HEK293 (cell line): ENCODE results near the gene IL2RA.

Experiments used
- CTCF ChIA-PET: fragments of 350-600 bp; formaldehyde crosslinking; extraction: SDS; loops from one replicate; lab custom pipeline; 2021; ENCODE audit warnings: antibody characterized with exemption; lab: Yijun Ruan, JAX
- POLR2A ChIA-PET: fragments of 300-600 bp; formaldehyde crosslinking; extraction: SDS; loops from one replicate; lab custom pipeline; 2020; ENCODE audit warnings: antibody characterized with exemption, inconsistent platforms; lab: Yijun Ruan, JAX
- H3K27ac ChIP-seq: fragments of 200-500 bp; sonication (Bioruptor generic); 2 replicates; pipeline ENCODE4 v1.5.1; 2014; ENCODE audit warnings: low read depth, low read length, control low read depth, inconsistent platforms; ENCODE audit errors: extremely low read depth
- H3K36me3 ChIP-seq, 2 experiments: fragments of 200-500 bp in 1 of 2; sonication (Bioruptor generic) in 1 of 2; 1 replicate in 1 of 2; 2 replicates in 1 of 2; pipeline ENCODE4 v1.5.1; 2014 to 2017; ENCODE audit warnings: inconsistent platforms in 2 of 2, low read length in 2 of 2; ENCODE audit not compliant: control insufficient read depth in 2 of 2, insufficient read depth in 1 of 2
- H3K4me1 ChIP-seq: fragments of 200-500 bp; sonication (Bioruptor generic); 2 replicates; pipeline ENCODE4 v1.5.1; 2014; ENCODE audit warnings: mild to moderate bottlenecking, low read length, inconsistent platforms; ENCODE audit not compliant: control insufficient read depth, insufficient read depth
- H3K4me3 ChIP-seq: 2 replicates; pipeline ENCODE4 v1.5.1; 2011; ENCODE audit warnings: low read depth, mild to moderate bottlenecking, control low read depth, low read length, moderate library complexity
- H3K9me3 ChIP-seq: fragments of 200-500 bp; sonication (Bioruptor generic); 2 replicates; pipeline ENCODE4 v1.5.1; 2014; ENCODE audit warnings: low read depth, low read length, inconsistent platforms; ENCODE audit not compliant: control insufficient read depth, insufficient read depth
- RBAK ChIP-seq: fragments of 450-650 bp; formaldehyde crosslinking; IDR thresholded peaks from 2 replicates; pipeline ENCODE4 v1.5.1; 2016; ENCODE audit warnings: missing biosample characterization, missing genetic modification characterization
- SALL2 ChIP-seq: fragments of 450-650 bp; formaldehyde crosslinking; IDR thresholded peaks from 2 replicates; pipeline ENCODE4 v1.5.0; 2017; ENCODE audit warnings: missing biosample characterization, mild to moderate bottlenecking, missing genetic modification characterization, borderline replicate concordance
- ZBTB17 ChIP-seq: fragments of 450-650 bp; formaldehyde crosslinking; IDR thresholded peaks from 2 replicates; pipeline ENCODE4 v1.5.1; 2016; ENCODE audit warnings: missing biosample characterization, missing genetic modification characterization
- ZBTB26 ChIP-seq: fragments of 450-650 bp; formaldehyde crosslinking; optimal IDR thresholded peaks from 2 replicates; pipeline ENCODE3; 2016; ENCODE audit warnings: missing biosample characterization, mild to moderate bottlenecking, missing genetic modification characterization
- ZBTB8A ChIP-seq: fragments of 450-650 bp; formaldehyde crosslinking; IDR thresholded peaks from 2 replicates; pipeline ENCODE4 v1.5.1; 2016; ENCODE audit warnings: missing biosample characterization, missing genetic modification characterization
- ZNF10 ChIP-seq: fragments of 450-650 bp; formaldehyde crosslinking; IDR thresholded peaks from 2 replicates; pipeline ENCODE4 v1.5.1; 2017; ENCODE audit warnings: missing biosample characterization, missing genetic modification characterization
- ZNF157 ChIP-seq: fragments of 450-650 bp; formaldehyde crosslinking; IDR thresholded peaks from 2 replicates; pipeline ENCODE4 v1.5.1; 2016; ENCODE audit warnings: missing biosample characterization, missing genetic modification characterization
- ZNF2 ChIP-seq: fragments of 450-650 bp; formaldehyde crosslinking; IDR thresholded peaks from 2 replicates; pipeline ENCODE4 v1.5.1; 2016; ENCODE audit warnings: missing biosample characterization, missing genetic modification characterization
- ZNF335 ChIP-seq: fragments of 450-650 bp; formaldehyde crosslinking; conservative IDR thresholded peaks from 2 replicates; pipeline ENCODE4 v1.5.1; 2016; ENCODE audit warnings: missing biosample characterization, missing genetic modification characterization
- ZNF341 ChIP-seq: fragments of 450-650 bp; formaldehyde crosslinking; IDR thresholded peaks from 2 replicates; pipeline ENCODE4; 2016; ENCODE audit warnings: low read depth, missing biosample characterization, missing genetic modification characterization
- ZNF433 ChIP-seq: fragments of 450-650 bp; formaldehyde crosslinking; IDR thresholded peaks from 2 replicates; pipeline ENCODE4 v1.5.1; 2016; ENCODE audit warnings: missing biosample characterization, missing genetic modification characterization, low read depth
- ZNF600 ChIP-seq: fragments of 450-650 bp; formaldehyde crosslinking; IDR thresholded peaks from 2 replicates; pipeline ENCODE4 v1.5.1; 2016; ENCODE audit warnings: missing biosample characterization, missing genetic modification characterization
- ZNF624 ChIP-seq: fragments of 450-650 bp; formaldehyde crosslinking; IDR thresholded peaks from 2 replicates; pipeline ENCODE4 v1.5.1; 2017; ENCODE audit warnings: missing biosample characterization, missing genetic modification characterization
- ZNF658 ChIP-seq: fragments of 450-650 bp; formaldehyde crosslinking; IDR thresholded peaks from 2 replicates; pipeline ENCODE4; 2016; ENCODE audit warnings: missing biosample characterization, missing genetic modification characterization
- ZNF660 ChIP-seq: fragments of 450-650 bp; IDR thresholded peaks from 2 replicates; pipeline ENCODE4 v1.5.1; 2018; ENCODE audit warnings: missing biosample characterization, mild to moderate bottlenecking, missing genetic modification characterization
- ZNF76 ChIP-seq: fragments of 450-650 bp; formaldehyde crosslinking; IDR thresholded peaks from 2 replicates; pipeline ENCODE4; 2016; ENCODE audit warnings: low read depth, missing biosample characterization, missing genetic modification characterization, borderline replicate concordance
- TF ChIP-seq, protein P1 (sequence below): fragments of 450-650 bp; formaldehyde crosslinking; IDR thresholded peaks from 2 replicates; pipeline ENCODE4 v1.5.1; 2017; ENCODE audit warnings: missing biosample characterization, missing genetic modification characterization
- TF ChIP-seq, protein P2 (sequence below): fragments of 450-650 bp; IDR thresholded peaks from 2 replicates; pipeline ENCODE4 v1.5.1; 2018; ENCODE audit warnings: missing biosample characterization, missing genetic modification characterization
- TF ChIP-seq, protein P3 (sequence below): fragments of 450-650 bp; formaldehyde crosslinking; conservative IDR thresholded peaks from 2 replicates; pipeline ENCODE4 v1.5.1; 2016; ENCODE audit warnings: low read depth, missing biosample characterization, missing genetic modification characterization

Gene IL2RA

GRCh38 chr10:6092731-6093130 is 30.6 kb upstream of the IL2RA start:
- CTCF ChIA-PET = interaction anchor here (0.6 kb wide), 2 partner anchors 15 to 58 kb away, joined by 3 to 4 read pairs; no protein-coding TSS in a partner anchor
- peaks cover 21% of the 10 kb centered on the region; the same call in 1 of the 2 replicates for H3K4me1 ChIP-seq
- POLR2A ChIA-PET = no interaction called here
- H3K4me3 ChIP-seq = no peak overlapping the region
- no peak overlapping the region for H3K27ac ChIP-seq
- H3K9me3 ChIP-seq = no peaks in the 10 kb centered on the region
- H3K36me3 ChIP-seq = peaks cover 4 to 10% of the 10 kb centered on the region in 2 experiments; a peak in 2 of 3 replicates
- TF ChIP-seq ZNF10 (tag by site-specific recombination) (peak; percentile 78), RBAK (tag by site-specific recombination) (no peak)
- TF ChIP-seq, all 188 proteins: peak for 1

DNA sequence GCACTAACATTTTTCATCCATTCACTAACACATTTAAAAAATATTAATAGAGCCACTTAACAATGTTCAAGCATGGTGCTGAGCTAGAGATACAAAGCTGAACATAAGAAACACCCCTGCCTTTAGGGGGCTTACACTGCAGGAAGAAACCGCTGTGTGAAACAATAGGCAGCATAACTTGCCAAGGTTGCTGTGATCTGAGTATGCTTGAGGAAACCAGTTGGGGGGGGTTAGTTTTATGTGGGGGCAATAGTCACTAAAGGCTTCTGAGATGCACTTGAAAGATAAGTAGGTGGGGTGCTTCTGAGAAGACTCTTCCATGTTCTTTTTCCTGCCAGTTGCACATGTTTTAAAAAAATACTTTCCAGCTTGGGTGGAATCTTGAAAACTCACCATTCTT is 29.5 kb upstream of the IL2RA start:
- TF ChIP-seq, protein P1, sequence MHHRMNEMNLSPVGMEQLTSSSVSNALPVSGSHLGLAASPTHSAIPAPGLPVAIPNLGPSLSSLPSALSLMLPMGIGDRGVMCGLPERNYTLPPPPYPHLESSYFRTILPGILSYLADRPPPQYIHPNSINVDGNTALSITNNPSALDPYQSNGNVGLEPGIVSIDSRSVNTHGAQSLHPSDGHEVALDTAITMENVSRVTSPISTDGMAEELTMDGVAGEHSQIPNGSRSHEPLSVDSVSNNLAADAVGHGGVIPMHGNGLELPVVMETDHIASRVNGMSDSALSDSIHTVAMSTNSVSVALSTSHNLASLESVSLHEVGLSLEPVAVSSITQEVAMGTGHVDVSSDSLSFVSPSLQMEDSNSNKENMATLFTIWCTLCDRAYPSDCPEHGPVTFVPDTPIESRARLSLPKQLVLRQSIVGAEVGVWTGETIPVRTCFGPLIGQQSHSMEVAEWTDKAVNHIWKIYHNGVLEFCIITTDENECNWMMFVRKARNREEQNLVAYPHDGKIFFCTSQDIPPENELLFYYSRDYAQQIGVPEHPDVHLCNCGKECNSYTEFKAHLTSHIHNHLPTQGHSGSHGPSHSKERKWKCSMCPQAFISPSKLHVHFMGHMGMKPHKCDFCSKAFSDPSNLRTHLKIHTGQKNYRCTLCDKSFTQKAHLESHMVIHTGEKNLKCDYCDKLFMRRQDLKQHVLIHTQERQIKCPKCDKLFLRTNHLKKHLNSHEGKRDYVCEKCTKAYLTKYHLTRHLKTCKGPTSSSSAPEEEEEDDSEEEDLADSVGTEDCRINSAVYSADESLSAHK (tag by site-specific recombination) = peak; percentile 56; the same call in 1 of the 2 replicates
- TF ChIP-seq, protein P2, sequence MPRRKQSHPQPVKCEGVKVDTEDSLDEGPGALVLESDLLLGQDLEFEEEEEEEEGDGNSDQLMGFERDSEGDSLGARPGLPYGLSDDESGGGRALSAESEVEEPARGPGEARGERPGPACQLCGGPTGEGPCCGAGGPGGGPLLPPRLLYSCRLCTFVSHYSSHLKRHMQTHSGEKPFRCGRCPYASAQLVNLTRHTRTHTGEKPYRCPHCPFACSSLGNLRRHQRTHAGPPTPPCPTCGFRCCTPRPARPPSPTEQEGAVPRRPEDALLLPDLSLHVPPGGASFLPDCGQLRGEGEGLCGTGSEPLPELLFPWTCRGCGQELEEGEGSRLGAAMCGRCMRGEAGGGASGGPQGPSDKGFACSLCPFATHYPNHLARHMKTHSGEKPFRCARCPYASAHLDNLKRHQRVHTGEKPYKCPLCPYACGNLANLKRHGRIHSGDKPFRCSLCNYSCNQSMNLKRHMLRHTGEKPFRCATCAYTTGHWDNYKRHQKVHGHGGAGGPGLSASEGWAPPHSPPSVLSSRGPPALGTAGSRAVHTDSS (tag by site-specific recombination) = no peak
- TF ChIP-seq, all 188 proteins: peak for 1
- H3K4me1 ChIP-seq = peaks cover 21% of the 10 kb centered on the region; the same call in 1 of the 2 replicates
- H3K36me3 ChIP-seq = no peaks in the 10 kb centered on the region; a peak in 1 of 3 replicates
- POLR2A ChIA-PET = interaction anchor here (1.3 kb wide), 1 partner anchor 53 kb away, joined by 4 read pairs; no protein-coding TSS in a partner anchor
- CTCF ChIA-PET = interaction anchor here (0.6 to 0.9 kb wide), 4 partner anchors 77 to 574 kb away, joined by 3 to 8 read pairs (median 4); no protein-coding TSS in a partner anchor
- H3K27ac ChIP-seq = no peak overlapping the region
- no peaks in the 10 kb centered on the region for H3K9me3 ChIP-seq
- no peak overlapping the region for H3K4me3 ChIP-seq

GRCh38 chr10:6089334-6090219 is 27.4 kb upstream of the IL2RA start:
- Histone ChIP-seq H3K9me3 (no peaks in the 10 kb centered on the region), H3K4me3 (peak overlapping the region; percentile 78), H3K36me3 (no peaks in the 10 kb centered on the region; a peak in 1 of 3 replicates), H3K4me1 (peaks cover 11% of the 10 kb centered on the region; the same call in 1 of the 2 replicates), H3K27ac (peak overlapping the region; percentile 91; the same call in 1 of the 2 replicates)
- ChIA-PET CTCF (interaction anchor here (0.6 to 1.4 kb wide), 11 partner anchors 15 to 1303 kb away, joined by 3 to 13 read pairs (median 3); partner anchors contain the start of genes IL15RA and PFKFB3), POLR2A (interaction anchor here (0.6 to 0.8 kb wide), 2 partner anchors 55 to 149 kb away, joined by 3 read pairs; no protein-coding TSS in a partner anchor)
- TF ChIP-seq ZBTB8A (tag by site-specific recombination) (no peak; the same call in 1 of the 2 replicates), ZNF157 (tag by site-specific recombination) (no peak), ZNF341 (tag by site-specific recombination) (no peak), ZNF433 (no peak), ZNF660 (tag by site-specific recombination) (0 out of 2 replicates have a peak, but pooled peaks have one; percentile 9), ZNF624 (tag by site-specific recombination) (no peak), ZNF76 (tag by site-specific recombination) (0 out of 2 replicates have a peak, but pooled peaks have one; percentile 31), ZBTB17 (tag by site-specific recombination) (peak; percentile 41; the same call in 1 of the 2 replicates), ZNF2 (no peak), ZNF658 (no peak), ZNF600 (tag by site-specific recombination) (peak; percentile 75; the same call in 1 of the 2 replicates), ZNF335 (tag by site-specific recombination) (peak; percentile 89), ZBTB26 (peak; percentile 58), SALL2 (tag by site-specific recombination) (no peak)
- TF ChIP-seq, protein P3, sequence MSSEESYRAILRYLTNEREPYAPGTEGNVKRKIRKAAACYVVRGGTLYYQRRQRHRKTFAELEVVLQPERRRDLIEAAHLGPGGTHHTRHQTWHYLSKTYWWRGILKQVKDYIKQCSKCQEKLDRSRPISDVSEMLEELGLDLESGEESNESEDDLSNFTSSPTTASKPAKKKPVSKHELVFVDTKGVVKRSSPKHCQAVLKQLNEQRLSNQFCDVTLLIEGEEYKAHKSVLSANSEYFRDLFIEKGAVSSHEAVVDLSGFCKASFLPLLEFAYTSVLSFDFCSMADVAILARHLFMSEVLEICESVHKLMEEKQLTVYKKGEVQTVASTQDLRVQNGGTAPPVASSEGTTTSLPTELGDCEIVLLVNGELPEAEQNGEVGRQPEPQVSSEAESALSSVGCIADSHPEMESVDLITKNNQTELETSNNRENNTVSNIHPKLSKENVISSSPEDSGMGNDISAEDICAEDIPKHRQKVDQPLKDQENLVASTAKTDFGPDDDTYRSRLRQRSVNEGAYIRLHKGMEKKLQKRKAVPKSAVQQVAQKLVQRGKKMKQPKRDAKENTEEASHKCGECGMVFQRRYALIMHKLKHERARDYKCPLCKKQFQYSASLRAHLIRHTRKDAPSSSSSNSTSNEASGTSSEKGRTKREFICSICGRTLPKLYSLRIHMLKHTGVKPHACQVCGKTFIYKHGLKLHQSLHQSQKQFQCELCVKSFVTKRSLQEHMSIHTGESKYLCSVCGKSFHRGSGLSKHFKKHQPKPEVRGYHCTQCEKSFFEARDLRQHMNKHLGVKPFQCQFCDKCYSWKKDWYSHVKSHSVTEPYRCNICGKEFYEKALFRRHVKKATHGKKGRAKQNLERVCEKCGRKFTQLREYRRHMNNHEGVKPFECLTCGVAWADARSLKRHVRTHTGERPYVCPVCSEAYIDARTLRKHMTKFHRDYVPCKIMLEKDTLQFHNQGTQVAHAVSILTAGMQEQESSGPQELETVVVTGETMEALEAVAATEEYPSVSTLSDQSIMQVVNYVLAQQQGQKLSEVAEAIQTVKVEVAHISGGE (tag by site-specific recombination) = 0 out of 2 replicates have a peak, but pooled peaks have one; percentile 14
